Omental fat pad (tissue), 4 donors: ENCODE measurements around the gene ZDHHC3. TPM values are rescaled to one million over a fixed set of nuclear protein-coding genes. Genes with fewer than 3 reads are reported as not detected.

Source experiments
- ATAC-seq: fragments of 150-250 bp; one replicate; pipeline ENCODE4 v1.9.1; 2016; ENCODE audit warnings: mild to moderate bottlenecking, moderate library complexity; ENCODE audit not compliant: low FRiP score
- DNase-seq: peaks from one replicate; pipeline ENCODE4 v3.0.0-alpha.2; 2019; ENCODE audit warnings: low spot score
- CTCF ChIP-seq, 3 donors: fragments of 450-650 bp; IDR thresholded peaks; one replicate each; pipeline ENCODE4 v1.5.1; 2016 to 2017; ENCODE audit warnings: antibody characterized with exemption in 3 of 3, mild to moderate bottlenecking in 3 of 3, moderate library complexity in 2 of 3
- total RNA-seq, 4 donors: library from RNA; depleted of rRNA; stranded (reverse); fragments of >200 nt; gene quantifications; one replicate each; pipeline ENCODE4 v1.1.0, GENCODE V29; 2016

ZDHHC3 gene, protein sequence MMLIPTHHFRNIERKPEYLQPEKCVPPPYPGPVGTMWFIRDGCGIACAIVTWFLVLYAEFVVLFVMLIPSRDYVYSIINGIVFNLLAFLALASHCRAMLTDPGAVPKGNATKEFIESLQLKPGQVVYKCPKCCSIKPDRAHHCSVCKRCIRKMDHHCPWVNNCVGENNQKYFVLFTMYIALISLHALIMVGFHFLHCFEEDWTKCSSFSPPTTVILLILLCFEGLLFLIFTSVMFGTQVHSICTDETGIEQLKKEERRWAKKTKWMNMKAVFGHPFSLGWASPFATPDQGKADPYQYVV
- total RNA-seq = 10 to 100 TPM; 72.0 to 99.8 (median 80.1) TPM

- peak; percentile 72 for DNase-seq
- no peak for TF ChIP-seq CTCF (IDR thresholded peaks at IDR 0.05)
- ATAC-seq = peak; percentile 86
These were observed at the start of gene ZDHHC3, which contains the start of gene EXOSC7 for GRCh38 chr3:44976002-44976815. TSS of gene ZDHHC3 (minus strand) at chr3:44976174. CDS start at chr3:44959436, 16,738 bp downstream. TSS of gene EXOSC7 (plus strand) at chr3:44976244. CDS start at chr3:44976278, 34 bp downstream.

GRCh38 chr3:45024542-45025255, 48.7 kb upstream of the ZDHHC3 start:
- ATAC-seq (no peak), DNase-seq (no peak)

GRCh38 chr3:45023675-45024074, 47.7 kb upstream of the ZDHHC3 start:
- ATAC-seq (no peak), DNase-seq (no peak)
- no peak for TF ChIP-seq CTCF (IDR thresholded peaks at IDR 0.05)

More at GRCh38 chr3:45024542-45025255, 48.7 kb upstream of the ZDHHC3 start:
- no peak for TF ChIP-seq CTCF (IDR thresholded peaks at IDR 0.05)

- no peak for TF ChIP-seq CTCF (IDR thresholded peaks at IDR 0.05)
- DNase-seq (no peak), ATAC-seq (no peak)
These were observed 45.7 kb upstream of the ZDHHC3 start for GRCh38 chr3:45021524-45022297.

DNA sequence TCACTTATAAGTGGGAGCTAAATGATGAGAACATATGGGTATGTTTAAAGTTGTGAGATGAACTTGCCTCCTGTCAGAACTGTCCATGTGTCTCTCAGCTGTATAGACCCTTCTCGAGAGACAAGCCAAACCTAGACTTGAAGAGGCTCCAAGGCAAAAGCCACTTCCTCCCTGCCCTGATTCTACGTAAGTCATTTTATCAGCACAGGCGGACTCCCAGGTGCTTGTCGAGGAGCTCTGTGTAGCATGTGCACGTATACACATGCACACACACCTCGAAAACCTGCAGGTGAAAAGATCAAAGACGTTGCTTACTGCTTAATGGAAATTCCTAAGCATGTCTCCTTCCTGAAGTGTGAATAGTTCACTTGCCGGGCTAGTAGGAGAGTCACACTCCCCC, 44.6 kb upstream of the ZDHHC3 start:
- ATAC-seq (no peak), DNase-seq (no peak)
- no peak for TF ChIP-seq CTCF (IDR thresholded peaks at IDR 0.05)

DNA sequence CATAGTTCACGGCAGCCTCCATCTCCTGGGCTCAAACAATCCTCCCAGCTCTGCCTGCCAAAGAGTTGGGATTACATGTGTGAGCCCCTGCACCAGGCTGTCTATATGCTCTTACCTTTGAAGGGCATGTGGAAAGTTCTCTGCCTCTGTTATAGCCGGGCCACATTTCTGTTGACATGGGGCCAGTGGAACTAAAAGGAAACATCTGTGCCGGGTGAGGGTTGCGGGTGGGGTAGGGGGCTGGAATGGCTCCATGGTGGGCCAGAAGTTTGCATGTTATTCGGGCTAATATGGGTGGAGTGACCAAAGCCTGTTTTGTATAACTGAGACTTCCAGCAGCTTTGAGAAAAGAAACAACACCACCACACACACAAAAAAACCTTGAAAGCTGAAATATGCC, 41.8 kb upstream of the ZDHHC3 start:
- DNase-seq (no peak), ATAC-seq (no peak)
- TF ChIP-seq CTCF (IDR thresholded peaks at IDR 0.05) = no peak
